ENCODE results near the gene MOB3B. TPM values are rescaled to one million over a fixed set of nuclear protein-coding genes. Genes with fewer than 3 reads are reported as not detected.
A peak's percentile ranks its signal among the peaks of the same experiment; 100 is the strongest.

The MOB3B gene
- total RNA-seq, 2 donors from 2014 or later: 0.85 to 2.9 TPM

- Histone ChIP-seq H3K27ac (no peak overlapping the region), H3K27me3 (no peaks in the 10 kb centered on the region), H3K4me1 (peaks cover 0 to 20% of the 10 kb centered on the region in 2 donors), H3K9me3 (no peaks in the 10 kb centered on the region), H3K4me3 (no peak overlapping the region), H3K36me3 (no peaks in the 10 kb centered on the region)
- TF ChIP-seq, protein P1, sequence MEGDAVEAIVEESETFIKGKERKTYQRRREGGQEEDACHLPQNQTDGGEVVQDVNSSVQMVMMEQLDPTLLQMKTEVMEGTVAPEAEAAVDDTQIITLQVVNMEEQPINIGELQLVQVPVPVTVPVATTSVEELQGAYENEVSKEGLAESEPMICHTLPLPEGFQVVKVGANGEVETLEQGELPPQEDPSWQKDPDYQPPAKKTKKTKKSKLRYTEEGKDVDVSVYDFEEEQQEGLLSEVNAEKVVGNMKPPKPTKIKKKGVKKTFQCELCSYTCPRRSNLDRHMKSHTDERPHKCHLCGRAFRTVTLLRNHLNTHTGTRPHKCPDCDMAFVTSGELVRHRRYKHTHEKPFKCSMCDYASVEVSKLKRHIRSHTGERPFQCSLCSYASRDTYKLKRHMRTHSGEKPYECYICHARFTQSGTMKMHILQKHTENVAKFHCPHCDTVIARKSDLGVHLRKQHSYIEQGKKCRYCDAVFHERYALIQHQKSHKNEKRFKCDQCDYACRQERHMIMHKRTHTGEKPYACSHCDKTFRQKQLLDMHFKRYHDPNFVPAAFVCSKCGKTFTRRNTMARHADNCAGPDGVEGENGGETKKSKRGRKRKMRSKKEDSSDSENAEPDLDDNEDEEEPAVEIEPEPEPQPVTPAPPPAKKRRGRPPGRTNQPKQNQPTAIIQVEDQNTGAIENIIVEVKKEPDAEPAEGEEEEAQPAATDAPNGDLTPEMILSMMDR (IDR thresholded peaks at IDR 0.05): no peak
- no peak for DNase-seq (ENCODE audit: low spot score)
Observed at GRCh38 chr9:27536168-27536567, 6.6 kb upstream of the MOB3B start.

GRCh38 chr9:27535701-27536118, 6.1 kb upstream of the MOB3B start:
- Histone ChIP-seq H3K27ac (no peak overlapping the region), H3K36me3 (no peaks in the 10 kb centered on the region), H3K9me3 (no peaks in the 10 kb centered on the region), H3K4me3 (no peak overlapping the region), H3K27me3 (no peaks in the 10 kb centered on the region), H3K4me1 (peaks cover 0 to 20% of the 10 kb centered on the region in 2 donors)
- no peak for DNase-seq (ENCODE audit: low spot score)
- TF ChIP-seq, protein P1 (IDR thresholded peaks at IDR 0.05): no peak

DNA sequence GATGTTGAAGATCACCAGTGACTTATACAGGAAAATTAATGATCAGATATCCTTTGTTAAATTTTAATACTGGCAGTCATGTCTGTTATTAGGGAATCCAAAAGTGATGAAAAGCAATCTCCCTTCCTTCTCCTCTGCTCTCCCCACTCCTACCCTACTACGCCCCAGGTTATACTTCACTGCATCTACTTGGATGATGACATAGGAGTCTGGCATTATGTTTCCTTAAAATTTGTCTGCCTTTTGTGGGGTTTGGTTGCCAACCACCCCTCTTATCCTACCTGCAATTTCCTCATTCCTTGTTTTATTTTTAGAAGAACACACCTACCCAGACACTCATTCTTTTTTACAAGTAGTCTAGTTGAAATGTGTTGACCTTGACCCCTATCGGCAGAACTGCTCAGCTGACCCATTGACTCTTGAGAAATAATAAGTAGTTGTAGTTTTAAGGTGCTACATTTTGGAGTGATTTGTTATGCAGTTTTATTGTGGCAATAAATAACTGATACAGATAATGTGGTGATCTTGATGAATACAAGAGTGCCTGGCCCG, 5.1 kb upstream of the MOB3B start:
- Histone ChIP-seq H3K4me1 (peaks cover 0 to 10% of the 10 kb centered on the region in 2 donors), H3K27ac (peak overlapping the region; percentile 50 to 55), H3K27me3 (no peaks in the 10 kb centered on the region), H3K9me3 (no peaks in the 10 kb centered on the region), H3K36me3 (no peaks in the 10 kb centered on the region), H3K4me3 (no peak overlapping the region)
- no peak for DNase-seq (ENCODE audit: low spot score)
- TF ChIP-seq, protein P1 (IDR thresholded peaks at IDR 0.05): no peak

GRCh38 chr9:27534131-27534530, 4.5 kb upstream of the MOB3B start:
- TF ChIP-seq, protein P1 (IDR thresholded peaks at IDR 0.05): no peak
- Histone ChIP-seq H3K27me3 (no peaks in the 10 kb centered on the region), H3K27ac (peak overlapping the region; percentile 50 to 55), H3K4me1 (peaks cover 0 to 5% of the 10 kb centered on the region in 2 donors), H3K4me3 (no peak overlapping the region), H3K36me3 (no peaks in the 10 kb centered on the region), H3K9me3 (no peaks in the 10 kb centered on the region)
- no peak for DNase-seq (ENCODE audit: low spot score)

DNA sequence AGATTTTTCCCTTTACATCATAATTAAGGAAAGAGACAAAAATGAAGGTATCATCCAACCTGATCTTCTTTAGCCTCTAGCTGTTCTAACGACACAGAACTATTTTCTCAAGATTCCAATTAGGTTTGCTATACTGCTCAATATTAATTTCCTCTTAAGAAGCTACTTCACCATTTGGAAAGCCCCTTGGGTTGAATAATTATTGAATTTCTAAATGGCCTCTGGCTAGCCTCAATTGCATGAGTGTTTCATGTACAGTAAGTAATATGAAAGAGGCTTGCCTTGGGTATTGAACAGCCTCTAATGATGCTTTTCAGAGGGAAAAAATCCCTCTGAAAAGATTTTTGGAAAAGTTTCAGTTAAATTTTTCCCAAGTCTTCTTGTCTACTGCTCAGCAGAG, 3.7 kb upstream of the MOB3B start:
- H3K27ac ChIP-seq: peak overlapping the region in 1 of 2 donors; percentile 50

More for the DNA sequence above, 3.7 kb upstream of the MOB3B start:
- DNase-seq (ENCODE audit: low spot score): no peak
- H3K9me3 ChIP-seq: no peaks in the 10 kb centered on the region
- peaks cover 0 to 4% of the 10 kb centered on the region in 2 donors for H3K4me1 ChIP-seq
- no peak overlapping the region for H3K4me3 ChIP-seq
- H3K27me3 ChIP-seq: no peaks in the 10 kb centered on the region
- TF ChIP-seq, protein P1 (IDR thresholded peaks at IDR 0.05): no peak
- H3K36me3 ChIP-seq: no peaks in the 10 kb centered on the region

All from right atrium auricular region (tissue), 2 donors.